Activated naive CD8-positive, alpha-beta T cell treated with anti-CD3 and anti-CD28 coated beads, Interleukin-2, amount 50 U/mL, for 24 hours (primary cell): ENCODE measurements around the gene AQP4.

Experiments used
- ATAC-seq: fragments of 150-1000 bp; cut with Tn5 transposase; one replicate; pipeline ENCODE4 v1.10.0; 2021
- DNase-seq: peaks from one replicate; pipeline ENCODE4 v3.0.0; 2021
- H3K27ac Mint-ChIP-seq: one replicate; pipeline ENCODE4 v1.8.0; 2021; ENCODE audit warnings: mild to moderate bottlenecking, mixed read lengths
- H3K27me3 Mint-ChIP-seq: one replicate; pipeline ENCODE4 v1.8.0; 2021; ENCODE audit warnings: mixed read lengths
- H3K36me3 Mint-ChIP-seq: one replicate; pipeline ENCODE4 v1.8.0; 2021; ENCODE audit warnings: low read depth, mixed read lengths
- H3K4me1 Mint-ChIP-seq: one replicate; pipeline ENCODE4 v1.8.0; 2021; ENCODE audit warnings: mixed read lengths
- H3K4me3 Mint-ChIP-seq: one replicate; pipeline ENCODE4 v1.8.0; 2021; ENCODE audit warnings: mild to moderate bottlenecking, moderate library complexity, mixed read lengths
- H3K9me3 Mint-ChIP-seq: one replicate; pipeline ENCODE4 v1.8.0; 2021; ENCODE audit warnings: mixed read lengths

AQP4 gene

GRCh38 chr18:26865557-26865956, at the start of gene AQP4:
Gene AQP4 (minus strand): TSS chr18:26865707. CDS start chr18:26865689, 18 bp downstream.
- Mint-ChIP-seq H3K4me3 (no peak within 1 kb of the TSS), H3K9me3 (no peaks in the 10 kb centered on the region), H3K27me3 (peaks cover 20% of the 10 kb centered on the region), H3K4me1 (no peaks in the 10 kb centered on the region), H3K36me3 (no peaks in the 10 kb centered on the region), H3K27ac (no peak within 1 kb of the TSS)
- DNase-seq (no peak), ATAC-seq (no peak)

GRCh38 chr18:26911840-26912239, 46.3 kb upstream of the AQP4 start:
- no peaks in the 10 kb centered on the region for H3K4me1 Mint-ChIP-seq
- ATAC-seq (no peak), DNase-seq (no peak)
- H3K36me3 Mint-ChIP-seq, result no peaks in the 10 kb centered on the region
- H3K4me3 Mint-ChIP-seq, result no peak overlapping the region
- H3K27me3 Mint-ChIP-seq, result peaks cover 2% of the 10 kb centered on the region
- peaks cover 8% of the 10 kb centered on the region for H3K9me3 Mint-ChIP-seq
- no peak overlapping the region for H3K27ac Mint-ChIP-seq

- H3K27ac Mint-ChIP-seq, result no peak overlapping the region
- H3K4me1 Mint-ChIP-seq, result no peaks in the 10 kb centered on the region
- H3K4me3 Mint-ChIP-seq, result no peak overlapping the region
- no peak for ATAC-seq
- no peaks in the 10 kb centered on the region for H3K36me3 Mint-ChIP-seq
- no peak for DNase-seq
- peaks cover 2% of the 10 kb centered on the region for H3K27me3 Mint-ChIP-seq
- peaks cover 10% of the 10 kb centered on the region for H3K9me3 Mint-ChIP-seq
These were observed 44.2 kb upstream of the AQP4 start for GRCh38 chr18:26909599-26910290.

GRCh38 chr18:26908906-26909305, 43.4 kb upstream of the AQP4 start:
- H3K4me3 Mint-ChIP-seq, result no peak overlapping the region
- peaks cover 17% of the 10 kb centered on the region for H3K9me3 Mint-ChIP-seq
- H3K27ac Mint-ChIP-seq, result no peak overlapping the region
- DNase-seq (no peak), ATAC-seq (no peak)
- no peaks in the 10 kb centered on the region for H3K36me3 Mint-ChIP-seq
- no peaks in the 10 kb centered on the region for H3K4me1 Mint-ChIP-seq
- peaks cover 2% of the 10 kb centered on the region for H3K27me3 Mint-ChIP-seq

GRCh38 chr18:26902291-26902690, 36.8 kb upstream of the AQP4 start:
- no peaks in the 10 kb centered on the region for H3K36me3 Mint-ChIP-seq
- H3K27ac Mint-ChIP-seq, result no peak overlapping the region
- DNase-seq (no peak), ATAC-seq (no peak)
- peaks cover 14% of the 10 kb centered on the region for H3K9me3 Mint-ChIP-seq
- H3K4me1 Mint-ChIP-seq, result no peaks in the 10 kb centered on the region
- no peak overlapping the region for H3K4me3 Mint-ChIP-seq
- H3K27me3 Mint-ChIP-seq, result no peaks in the 10 kb centered on the region

GRCh38 chr18:26901020-26901419, 35.5 kb upstream of the AQP4 start:
- Mint-ChIP-seq H3K27me3 (no peaks in the 10 kb centered on the region), H3K9me3 (peaks cover 8% of the 10 kb centered on the region), H3K4me1 (no peaks in the 10 kb centered on the region), H3K4me3 (no peak overlapping the region), H3K36me3 (no peaks in the 10 kb centered on the region), H3K27ac (no peak overlapping the region)
- DNase-seq (no peak), ATAC-seq (no peak)

GRCh38 chr18:26894426-26894825, 28.9 kb upstream of the AQP4 start:
- no peaks in the 10 kb centered on the region for H3K4me1 Mint-ChIP-seq
- H3K36me3 Mint-ChIP-seq, result no peaks in the 10 kb centered on the region
- no peak overlapping the region for H3K4me3 Mint-ChIP-seq
- ATAC-seq (no peak), DNase-seq (no peak)
- no peaks in the 10 kb centered on the region for H3K27me3 Mint-ChIP-seq
- no peak overlapping the region for H3K27ac Mint-ChIP-seq
- peaks cover 3% of the 10 kb centered on the region for H3K9me3 Mint-ChIP-seq

- Mint-ChIP-seq H3K27ac (no peak overlapping the region), H3K27me3 (no peaks in the 10 kb centered on the region), H3K36me3 (no peaks in the 10 kb centered on the region), H3K9me3 (peaks cover 3% of the 10 kb centered on the region), H3K4me3 (no peak overlapping the region), H3K4me1 (no peaks in the 10 kb centered on the region)
- DNase-seq, result no peak
- ATAC-seq, result no peak
These were observed 28.5 kb upstream of the AQP4 start for GRCh38 chr18:26893996-26894395.

GRCh38 chr18:26888259-26888658, 22.8 kb upstream of the AQP4 start:
- no peak overlapping the region for H3K27ac Mint-ChIP-seq
- H3K4me1 Mint-ChIP-seq, result no peaks in the 10 kb centered on the region
- DNase-seq, result no peak
- H3K9me3 Mint-ChIP-seq, result no peaks in the 10 kb centered on the region
- H3K36me3 Mint-ChIP-seq, result no peaks in the 10 kb centered on the region
- ATAC-seq, result no peak
- no peaks in the 10 kb centered on the region for H3K27me3 Mint-ChIP-seq
- H3K4me3 Mint-ChIP-seq, result no peak overlapping the region

- Mint-ChIP-seq H3K36me3 (no peaks in the 10 kb centered on the region), H3K27me3 (no peaks in the 10 kb centered on the region), H3K4me1 (no peaks in the 10 kb centered on the region), H3K27ac (no peak overlapping the region), H3K9me3 (peaks cover 3% of the 10 kb centered on the region), H3K4me3 (no peak overlapping the region)
- ATAC-seq (no peak), DNase-seq (no peak)
These were observed 9.6 kb upstream of the AQP4 start for GRCh38 chr18:26875040-26875654.

GRCh38 chr18:26874283-26874682, 8.8 kb upstream of the AQP4 start:
- Mint-ChIP-seq H3K27ac (no peak overlapping the region), H3K9me3 (peaks cover under 1% of the 10 kb centered on the region), H3K27me3 (no peaks in the 10 kb centered on the region), H3K4me1 (no peaks in the 10 kb centered on the region), H3K36me3 (no peaks in the 10 kb centered on the region), H3K4me3 (no peak overlapping the region)
- ATAC-seq, result no peak
- DNase-seq, result no peak

- Mint-ChIP-seq H3K9me3 (no peaks in the 10 kb centered on the region), H3K27ac (no peak overlapping the region), H3K36me3 (no peaks in the 10 kb centered on the region), H3K4me1 (no peaks in the 10 kb centered on the region), H3K4me3 (no peak overlapping the region), H3K27me3 (peaks cover 8% of the 10 kb centered on the region)
- no peak for DNase-seq
- ATAC-seq, result no peak
These were observed 4.1 kb upstream of the AQP4 start for GRCh38 chr18:26869640-26870039.

GRCh38 chr18:26868968-26869586, 3.6 kb upstream of the AQP4 start:
- Mint-ChIP-seq H3K36me3 (no peaks in the 10 kb centered on the region), H3K27ac (no peak overlapping the region), H3K27me3 (peaks cover 12% of the 10 kb centered on the region), H3K9me3 (no peaks in the 10 kb centered on the region), H3K4me3 (no peak overlapping the region), H3K4me1 (no peaks in the 10 kb centered on the region)
- ATAC-seq, result no peak
- no peak for DNase-seq

- no peak overlapping the region for H3K27ac Mint-ChIP-seq
- ATAC-seq, result no peak
- H3K27me3 Mint-ChIP-seq, result peaks cover 17% of the 10 kb centered on the region
- no peaks in the 10 kb centered on the region for H3K4me1 Mint-ChIP-seq
- no peak overlapping the region for H3K4me3 Mint-ChIP-seq
- H3K36me3 Mint-ChIP-seq, result no peaks in the 10 kb centered on the region
- H3K9me3 Mint-ChIP-seq, result no peaks in the 10 kb centered on the region
- DNase-seq, result no peak
These were observed 2.0 kb upstream of the AQP4 start for GRCh38 chr18:26867471-26867870.

- Mint-ChIP-seq H3K9me3 (no peaks in the 10 kb centered on the region), H3K4me1 (no peaks in the 10 kb centered on the region), H3K36me3 (no peaks in the 10 kb centered on the region), H3K4me3 (no peak overlapping the region), H3K27me3 (peaks cover 20% of the 10 kb centered on the region), H3K27ac (no peak overlapping the region)
- ATAC-seq (no peak), DNase-seq (no peak)
These were observed 849 bp downstream of the AQP4 start for GRCh38 chr18:26864658-26865057.
